ENCODE measurements around the gene GPC6.

DNA sequence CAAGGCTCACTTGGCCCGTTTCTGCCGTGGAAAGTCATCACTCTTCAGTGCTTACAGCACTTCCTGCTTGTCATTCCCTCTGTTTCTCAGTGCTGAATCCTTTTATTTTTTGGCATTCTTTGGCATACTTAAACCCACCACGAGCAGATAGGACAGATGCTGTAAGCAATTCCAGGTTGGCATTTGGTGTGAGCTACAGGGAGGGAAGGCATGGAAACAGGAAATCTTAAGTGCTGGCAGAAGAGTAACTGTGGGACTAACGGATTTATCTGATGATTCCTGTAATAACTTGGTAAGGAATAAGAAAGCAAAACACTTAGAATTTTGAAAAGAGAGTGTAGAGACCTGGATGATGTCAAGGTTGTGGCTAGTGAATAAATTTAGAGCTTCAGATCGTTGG, 273.4 kb downstream of the GPC6 start:
- no peak for TF ChIP-seq EZH2 (IDR thresholded peaks at IDR 0.05; ENCODE audit: low read depth)
- TF ChIP-seq, protein P1, sequence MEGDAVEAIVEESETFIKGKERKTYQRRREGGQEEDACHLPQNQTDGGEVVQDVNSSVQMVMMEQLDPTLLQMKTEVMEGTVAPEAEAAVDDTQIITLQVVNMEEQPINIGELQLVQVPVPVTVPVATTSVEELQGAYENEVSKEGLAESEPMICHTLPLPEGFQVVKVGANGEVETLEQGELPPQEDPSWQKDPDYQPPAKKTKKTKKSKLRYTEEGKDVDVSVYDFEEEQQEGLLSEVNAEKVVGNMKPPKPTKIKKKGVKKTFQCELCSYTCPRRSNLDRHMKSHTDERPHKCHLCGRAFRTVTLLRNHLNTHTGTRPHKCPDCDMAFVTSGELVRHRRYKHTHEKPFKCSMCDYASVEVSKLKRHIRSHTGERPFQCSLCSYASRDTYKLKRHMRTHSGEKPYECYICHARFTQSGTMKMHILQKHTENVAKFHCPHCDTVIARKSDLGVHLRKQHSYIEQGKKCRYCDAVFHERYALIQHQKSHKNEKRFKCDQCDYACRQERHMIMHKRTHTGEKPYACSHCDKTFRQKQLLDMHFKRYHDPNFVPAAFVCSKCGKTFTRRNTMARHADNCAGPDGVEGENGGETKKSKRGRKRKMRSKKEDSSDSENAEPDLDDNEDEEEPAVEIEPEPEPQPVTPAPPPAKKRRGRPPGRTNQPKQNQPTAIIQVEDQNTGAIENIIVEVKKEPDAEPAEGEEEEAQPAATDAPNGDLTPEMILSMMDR (conservative IDR thresholded peaks at IDR 0.05) = no peak
